Activated CD4-positive, alpha-beta T cell treated with anti-CD3 and anti-CD28 coated beads, Interleukin-2, amount 10 ng/mL, durations not matched to agents 7 days and 5 days (primary cell): Measurements from ENCODE around the gene RNF214. TPM values are rescaled to one million over a fixed set of nuclear protein-coding genes. Genes with fewer than 3 reads are reported as not detected.
"Not testable (repeated sequence)": the region's sequence is repeated elsewhere in the genome, so short reads cannot be mapped to it uniquely, and the experiment has no call there.

Experiments
- CTCF ChIA-PET: fragments of 350-600 bp; sonication (Branson Sonifier 250); formaldehyde crosslinking; loops from one replicate; lab custom pipeline; 2021; ENCODE audit warnings: antibody characterized with exemption; lab: Charles Lee
- POLR2A ChIA-PET: fragments of 350-600 bp; sonication (Branson Sonifier 250); formaldehyde crosslinking; loops from one replicate; lab custom pipeline; 2021; ENCODE audit warnings: antibody characterized with exemption; lab: Charles Lee
- DNase-seq: peaks from one replicate; pipeline ENCODE4 v3.0.0-alpha.2; 2020
- H3K27ac Mint-ChIP-seq: one replicate; pipeline ENCODE4 v1.8.0; 2021; ENCODE audit warnings: mild to moderate bottlenecking, moderate library complexity, mixed read lengths
- H3K27me3 Mint-ChIP-seq: one replicate; pipeline ENCODE4 v1.8.0; 2021; ENCODE audit warnings: mixed read lengths
- H3K36me3 Mint-ChIP-seq: one replicate; pipeline ENCODE4 v1.8.0; 2021; ENCODE audit warnings: low read depth, mixed read lengths
- H3K4me1 Mint-ChIP-seq: one replicate; pipeline ENCODE4 v1.8.0; 2021; ENCODE audit warnings: mixed read lengths
- H3K4me3 Mint-ChIP-seq: one replicate; pipeline ENCODE4 v1.8.0; 2021; ENCODE audit warnings: mild to moderate bottlenecking, moderate library complexity, mixed read lengths
- H3K9me3 Mint-ChIP-seq: one replicate; pipeline ENCODE4 v1.8.0; 2021; ENCODE audit warnings: mixed read lengths
- total RNA-seq, 2 experiments: library from RNA; stranded (reverse); gene quantifications; one replicate each; pipeline ENCODE4 v1.2.3, GENCODE V29; 2021

Gene RNF214
- total RNA-seq, 2 experiments from 2014 or later, result 22.2 to 23.8 TPM

- H3K27me3 Mint-ChIP-seq, POLR2A ChIA-PET, H3K4me1 Mint-ChIP-seq, H3K36me3 Mint-ChIP-seq, H3K4me3 Mint-ChIP-seq, H3K9me3 Mint-ChIP-seq, H3K27ac Mint-ChIP-seq, DNase-seq: not testable (repeated sequence)
- CTCF ChIA-PET, result interaction anchor here (0.6 kb wide), 1 partner anchor 502 kb away, joined by 4 read pairs; no protein-coding TSS in a partner anchor
These were observed 32.3 kb downstream of the RNF214 start for GRCh38 chr11:117264624-117265323.

- POLR2A ChIA-PET, result no interaction called here
- peaks cover 8% of the 10 kb centered on the region for H3K36me3 Mint-ChIP-seq
- CTCF ChIA-PET, result no interaction called here
- no peaks in the 10 kb centered on the region for H3K27me3 Mint-ChIP-seq
- no peak overlapping the region for H3K27ac Mint-ChIP-seq
- H3K9me3 Mint-ChIP-seq, result no peaks in the 10 kb centered on the region
- no peak for DNase-seq
- no peaks in the 10 kb centered on the region for H3K4me1 Mint-ChIP-seq
- no peak overlapping the region for H3K4me3 Mint-ChIP-seq
These were observed 33.3 kb downstream of the RNF214 start for GRCh38 chr11:117265745-117266144.

- Mint-ChIP-seq H3K27ac (no peak overlapping the region), H3K4me1 (peaks cover 2% of the 10 kb centered on the region), H3K9me3 (peaks cover 7% of the 10 kb centered on the region), H3K36me3 (peaks cover 13% of the 10 kb centered on the region), H3K27me3 (no peaks in the 10 kb centered on the region), H3K4me3 (no peak overlapping the region)
- DNase-seq, result no peak
- POLR2A ChIA-PET, result no interaction called here
- CTCF ChIA-PET, result no interaction called here
These were observed 37.4 kb downstream of the RNF214 start for GRCh38 chr11:117269856-117270255.

GRCh38 chr11:117271208-117271607 is 38.7 kb downstream of the RNF214 start:
- H3K4me3 Mint-ChIP-seq, result no peak overlapping the region
- H3K27ac Mint-ChIP-seq, result no peak overlapping the region
- peaks cover 13% of the 10 kb centered on the region for H3K4me1 Mint-ChIP-seq
- peaks cover 18% of the 10 kb centered on the region for H3K36me3 Mint-ChIP-seq
- no peak for DNase-seq
- POLR2A ChIA-PET, result no interaction called here
- H3K9me3 Mint-ChIP-seq, result peaks cover 7% of the 10 kb centered on the region
- CTCF ChIA-PET, result no interaction called here
- H3K27me3 Mint-ChIP-seq, result no peaks in the 10 kb centered on the region

GRCh38 chr11:117272175-117272574 is 39.7 kb downstream of the RNF214 start:
- POLR2A ChIA-PET, H3K27ac Mint-ChIP-seq, H3K9me3 Mint-ChIP-seq, H3K27me3 Mint-ChIP-seq, DNase-seq, H3K4me3 Mint-ChIP-seq: not testable (repeated sequence)
- Mint-ChIP-seq H3K4me1 (peaks cover 13% of the 10 kb centered on the region), H3K36me3 (peaks cover 16% of the 10 kb centered on the region)
- CTCF ChIA-PET, result interaction anchor here (0.7 to 1.1 kb wide), 2 partner anchors 14 to 1198 kb away, joined by 5 read pairs; no protein-coding TSS in a partner anchor

- H3K27me3 Mint-ChIP-seq, result no peaks in the 10 kb centered on the region
- H3K4me1 Mint-ChIP-seq, result peaks cover 14% of the 10 kb centered on the region
- H3K36me3 Mint-ChIP-seq, result peaks cover 16% of the 10 kb centered on the region
- POLR2A ChIA-PET, result no interaction called here
- DNase-seq, result no peak
- no peak overlapping the region for H3K27ac Mint-ChIP-seq
- no peak overlapping the region for H3K4me3 Mint-ChIP-seq
- peaks cover 7% of the 10 kb centered on the region for H3K9me3 Mint-ChIP-seq
- CTCF ChIA-PET, result interaction anchor here (0.6 to 1.3 kb wide), 2 partner anchors 10 to 19 kb away, joined by 3 read pairs; no protein-coding TSS in a partner anchor
These were observed 41.2 kb downstream of the RNF214 start for GRCh38 chr11:117273550-117274289.

- DNase-seq, result no peak
- H3K36me3 Mint-ChIP-seq, result peaks cover 32% of the 10 kb centered on the region
- ChIA-PET POLR2A (no interaction called here), CTCF (no interaction called here)
- H3K27me3 Mint-ChIP-seq, result no peaks in the 10 kb centered on the region
- peaks cover 33% of the 10 kb centered on the region for H3K4me1 Mint-ChIP-seq
- no peak overlapping the region for H3K27ac Mint-ChIP-seq
- H3K9me3 Mint-ChIP-seq, result peaks cover 4% of the 10 kb centered on the region
- no peak overlapping the region for H3K4me3 Mint-ChIP-seq
These were observed 45.9 kb downstream of the RNF214 start for GRCh38 chr11:117278347-117278746.

GRCh38 chr11:117279711-117280376 is 47.4 kb downstream of the RNF214 start:
- H3K4me1 Mint-ChIP-seq, result peaks cover 32% of the 10 kb centered on the region
- peak overlapping the region; percentile 50 for H3K4me3 Mint-ChIP-seq
- ChIA-PET POLR2A (no interaction called here), CTCF (no interaction called here)
- H3K36me3 Mint-ChIP-seq, result peaks cover 27% of the 10 kb centered on the region
- peak overlapping the region; percentile 89 for H3K27ac Mint-ChIP-seq
- no peaks in the 10 kb centered on the region for H3K9me3 Mint-ChIP-seq
- no peaks in the 10 kb centered on the region for H3K27me3 Mint-ChIP-seq
- DNase-seq, result no peak

- Mint-ChIP-seq H3K36me3 (peaks cover 30% of the 10 kb centered on the region), H3K27me3 (no peaks in the 10 kb centered on the region), H3K9me3 (no peaks in the 10 kb centered on the region), H3K4me3 (no peak overlapping the region), H3K4me1 (peaks cover 21% of the 10 kb centered on the region), H3K27ac (no peak overlapping the region)
- ChIA-PET CTCF (no interaction called here), POLR2A (no interaction called here)
- DNase-seq, result no peak
These were observed 48.7 kb downstream of the RNF214 start for GRCh38 chr11:117281159-117281558.

GRCh38 chr11:117281869-117282268 is 49.4 kb downstream of the RNF214 start:
- DNase-seq, result no peak
- peak overlapping the region; percentile 19 for H3K27ac Mint-ChIP-seq
- ChIA-PET CTCF (no interaction called here), POLR2A (no interaction called here)
- H3K4me1 Mint-ChIP-seq, result peaks cover 21% of the 10 kb centered on the region
- H3K4me3 Mint-ChIP-seq, result no peak overlapping the region
- H3K27me3 Mint-ChIP-seq, result no peaks in the 10 kb centered on the region
- no peaks in the 10 kb centered on the region for H3K9me3 Mint-ChIP-seq
- H3K36me3 Mint-ChIP-seq, result peaks cover 34% of the 10 kb centered on the region

- no peak overlapping the region for H3K27ac Mint-ChIP-seq
- H3K36me3 Mint-ChIP-seq, result peaks cover 34% of the 10 kb centered on the region
- CTCF ChIA-PET, result interaction anchor here (0.6 to 0.7 kb wide), 3 partner anchors 12 to 680 kb away, joined by 3 read pairs; no protein-coding TSS in a partner anchor
- POLR2A ChIA-PET, result no interaction called here
- no peak overlapping the region for H3K4me3 Mint-ChIP-seq
- no peaks in the 10 kb centered on the region for H3K27me3 Mint-ChIP-seq
- no peaks in the 10 kb centered on the region for H3K9me3 Mint-ChIP-seq
- DNase-seq, result no peak
- peaks cover 21% of the 10 kb centered on the region for H3K4me1 Mint-ChIP-seq
These were observed 50.5 kb downstream of the RNF214 start for GRCh38 chr11:117282956-117283355.

- peaks cover 17% of the 10 kb centered on the region for H3K4me1 Mint-ChIP-seq
- H3K9me3 Mint-ChIP-seq, result no peaks in the 10 kb centered on the region
- DNase-seq, result no peak
- CTCF ChIA-PET, result no interaction called here
- H3K36me3 Mint-ChIP-seq, result peaks cover 34% of the 10 kb centered on the region
- no peak overlapping the region for H3K4me3 Mint-ChIP-seq
- POLR2A ChIA-PET, result no interaction called here
- H3K27ac Mint-ChIP-seq, result no peak overlapping the region
- no peaks in the 10 kb centered on the region for H3K27me3 Mint-ChIP-seq
These were observed 51.6 kb downstream of the RNF214 start for GRCh38 chr11:117284053-117284452.

- POLR2A ChIA-PET, result no interaction called here
- no peak overlapping the region for H3K27ac Mint-ChIP-seq
- no peak overlapping the region for H3K4me3 Mint-ChIP-seq
- CTCF ChIA-PET, result interaction anchor here (1.1 kb wide), 1 partner anchor 14 kb away, joined by 5 read pairs; no protein-coding TSS in a partner anchor
- no peak for DNase-seq
- H3K4me1 Mint-ChIP-seq, result peaks cover 2% of the 10 kb centered on the region
- no peaks in the 10 kb centered on the region for H3K9me3 Mint-ChIP-seq
- peaks cover 33% of the 10 kb centered on the region for H3K36me3 Mint-ChIP-seq
- no peaks in the 10 kb centered on the region for H3K27me3 Mint-ChIP-seq
These were observed 54.1 kb downstream of the RNF214 start for GRCh38 chr11:117286588-117286987.
